Stimulated activated CD8-positive, alpha-beta memory T cell treated with anti-CD3 and anti-CD28 coated beads, Interleukin-12 subunit alpha, Interleukin-12 subunit beta, amount 100 ng/mL, for 1 hour (primary cell): ENCODE data around the gene LBHD1.
"Not testable (repeated sequence)": the region's sequence is repeated elsewhere in the genome, so short reads cannot be mapped to it uniquely, and the experiment has no call there.

Source experiments
- DNase-seq: peaks from one replicate; pipeline ENCODE4 v3.0.0-alpha.2; 2020; ENCODE audit warnings: low read depth

Gene LBHD1

GRCh38 chr11:62616957-62617356 is 55.1 kb downstream of the LBHD1 start:
- DNase-seq: not testable (repeated sequence)

- no peak for DNase-seq
Measured at GRCh38 chr11:62615521-62615920, 56.5 kb downstream of the LBHD1 start.

GRCh38 chr11:62614275-62614674 is 57.8 kb downstream of the LBHD1 start:
- DNase-seq: no peak

GRCh38 chr11:62613291-62613778 is 58.7 kb downstream of the LBHD1 start:
- DNase-seq: no peak
